Measurements from ENCODE around the gene PIK3R6.
"Not testable (repeated sequence)": the region's sequence is repeated elsewhere in the genome, so short reads cannot be mapped to it uniquely, and the experiment has no call there.

Gene PIK3R6

DNA sequence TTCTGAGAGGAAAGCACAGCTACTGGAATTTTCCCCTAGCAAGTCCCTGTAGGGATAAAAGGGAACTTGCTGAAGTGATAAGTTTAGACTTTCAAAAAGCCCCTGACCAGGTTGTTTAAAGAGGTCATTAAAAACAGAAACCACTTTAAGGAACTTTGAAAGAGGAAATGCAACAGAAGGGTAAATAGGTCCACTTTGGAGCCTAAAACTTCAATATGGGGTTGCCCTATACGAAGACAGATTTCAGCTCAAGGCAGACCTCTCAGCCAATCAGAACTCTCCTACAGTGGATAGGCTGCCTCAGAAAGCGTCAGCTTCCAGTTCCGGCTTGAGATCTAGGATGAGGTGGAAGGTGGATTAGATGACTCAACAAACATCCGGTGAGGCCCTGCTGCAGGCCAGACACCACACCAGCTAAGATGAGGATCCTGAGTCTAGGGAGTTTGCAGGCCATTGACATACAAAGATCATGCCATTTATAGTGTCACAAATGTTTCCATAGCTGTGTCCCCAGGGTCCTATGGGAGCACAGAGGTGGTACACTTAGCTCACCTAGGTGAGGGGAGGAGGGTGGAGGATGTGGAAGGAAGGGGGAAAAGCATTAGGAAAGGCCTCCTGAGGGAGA is 60.4 kb downstream of the PIK3R6 start:
- TF ChIP-seq, protein P1, sequence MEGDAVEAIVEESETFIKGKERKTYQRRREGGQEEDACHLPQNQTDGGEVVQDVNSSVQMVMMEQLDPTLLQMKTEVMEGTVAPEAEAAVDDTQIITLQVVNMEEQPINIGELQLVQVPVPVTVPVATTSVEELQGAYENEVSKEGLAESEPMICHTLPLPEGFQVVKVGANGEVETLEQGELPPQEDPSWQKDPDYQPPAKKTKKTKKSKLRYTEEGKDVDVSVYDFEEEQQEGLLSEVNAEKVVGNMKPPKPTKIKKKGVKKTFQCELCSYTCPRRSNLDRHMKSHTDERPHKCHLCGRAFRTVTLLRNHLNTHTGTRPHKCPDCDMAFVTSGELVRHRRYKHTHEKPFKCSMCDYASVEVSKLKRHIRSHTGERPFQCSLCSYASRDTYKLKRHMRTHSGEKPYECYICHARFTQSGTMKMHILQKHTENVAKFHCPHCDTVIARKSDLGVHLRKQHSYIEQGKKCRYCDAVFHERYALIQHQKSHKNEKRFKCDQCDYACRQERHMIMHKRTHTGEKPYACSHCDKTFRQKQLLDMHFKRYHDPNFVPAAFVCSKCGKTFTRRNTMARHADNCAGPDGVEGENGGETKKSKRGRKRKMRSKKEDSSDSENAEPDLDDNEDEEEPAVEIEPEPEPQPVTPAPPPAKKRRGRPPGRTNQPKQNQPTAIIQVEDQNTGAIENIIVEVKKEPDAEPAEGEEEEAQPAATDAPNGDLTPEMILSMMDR (IDR thresholded peaks at IDR 0.05; ENCODE audit: low read length), result no peak
- TF ChIP-seq EZH2 (IDR thresholded peaks at IDR 0.05; ENCODE audit: borderline replicate concordance, low read length), result no peak
- H2AFZ ChIP-seq (ENCODE audit: low read length), result no peak overlapping the region

DNA sequence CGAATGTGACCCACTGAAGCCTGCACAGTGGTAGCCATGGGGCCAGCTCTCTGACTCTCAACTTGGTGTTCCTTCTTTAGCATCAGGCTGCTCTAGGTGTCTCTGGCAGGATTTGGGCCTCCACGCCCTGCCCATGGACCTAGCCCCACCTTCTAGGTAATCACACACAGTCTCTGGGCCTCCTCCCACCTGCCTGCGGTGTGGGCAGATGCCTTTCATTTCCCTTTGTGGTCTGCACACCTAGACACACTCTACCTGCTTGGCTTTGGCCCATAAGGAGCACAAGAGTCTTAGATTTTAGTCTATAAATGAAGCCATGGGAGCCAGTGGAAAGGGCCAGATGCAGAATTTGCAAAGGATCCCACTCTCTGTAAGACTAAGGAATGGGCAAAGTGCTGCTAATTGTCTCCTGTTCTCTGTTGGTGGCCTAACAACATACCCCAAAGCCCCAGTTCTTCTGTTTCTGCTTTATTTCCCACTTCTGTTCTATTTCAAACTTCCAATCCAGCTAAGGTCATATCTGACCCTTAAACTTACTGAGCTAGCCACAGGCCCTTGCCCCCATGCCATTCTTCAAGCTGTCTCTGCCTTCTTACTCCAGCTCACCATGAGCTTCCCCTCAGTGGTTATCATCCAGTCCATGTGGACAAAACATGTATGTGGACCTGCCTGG is 61.1 kb downstream of the PIK3R6 start:
- no peaks in the 10 kb centered on the region for H3K9me2 ChIP-seq (ENCODE audit: low read depth, low read length)

More for the DNA sequence above, 60.4 kb downstream of the PIK3R6 start:
- no peak overlapping the region for H3K4me2 ChIP-seq (ENCODE audit: low read length)
- no peaks in the 10 kb centered on the region for H3K9me3 ChIP-seq (ENCODE audit: low read length)
- no peak overlapping the region for H3K9ac ChIP-seq (ENCODE audit: low read length)
- H4K20me1 ChIP-seq (ENCODE audit: insufficient read depth, low read length), result no peaks in the 10 kb centered on the region
- H3F3A ChIP-seq (ENCODE audit: insufficient read depth, low read length), result no peaks in the 10 kb centered on the region
- H3K4me3 ChIP-seq (ENCODE audit: low read depth, low read length, poor library complexity, severe bottlenecking), result no peak overlapping the region
- no peaks in the 10 kb centered on the region for H3K79me2 ChIP-seq (ENCODE audit: insufficient read depth, low read length)
- no peaks in the 10 kb centered on the region for H3K9me2 ChIP-seq (ENCODE audit: low read depth, low read length)
- H3K27me3 ChIP-seq (ENCODE audit: insufficient read depth, low read length), result no peaks in the 10 kb centered on the region
- H3K4me1 ChIP-seq (ENCODE audit: insufficient read depth, low read length, severe bottlenecking), result no peaks in the 10 kb centered on the region
- H3K27ac ChIP-seq (ENCODE audit: low read depth, low read length, poor library complexity, severe bottlenecking), result no peak overlapping the region
- no peaks in the 10 kb centered on the region for H3K36me3 ChIP-seq (ENCODE audit: insufficient read depth, low read length)

DNA sequence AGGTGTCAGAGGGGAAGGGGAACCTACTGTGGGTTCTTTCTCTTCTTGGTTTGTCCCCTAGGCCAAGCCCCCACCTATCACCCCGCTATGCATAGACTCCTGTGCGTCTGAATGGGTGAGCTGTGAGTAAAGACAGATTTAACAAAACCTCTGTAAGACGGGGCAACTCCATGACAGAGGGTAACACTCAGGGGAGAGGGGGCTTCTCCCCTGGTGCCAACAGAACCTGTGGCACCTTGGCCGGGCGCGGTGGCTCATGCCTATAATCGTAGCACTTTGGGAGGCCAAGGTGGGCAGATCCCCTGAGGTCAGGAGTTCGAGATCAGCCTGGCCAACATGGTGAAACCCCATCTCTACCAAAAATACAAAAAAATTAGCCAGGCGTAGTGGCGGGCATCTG is 62.1 kb downstream of the PIK3R6 start:
- not testable (repeated sequence) for H3K79me2 ChIP-seq (ENCODE audit: insufficient read depth, low read length); H3K9me2 ChIP-seq (ENCODE audit: low read depth, low read length); H3K4me1 ChIP-seq (ENCODE audit: insufficient read depth, low read length, severe bottlenecking); H3F3A ChIP-seq (ENCODE audit: insufficient read depth, low read length); H3K27me3 ChIP-seq (ENCODE audit: insufficient read depth, low read length); H4K20me1 ChIP-seq (ENCODE audit: insufficient read depth, low read length); H3K9ac ChIP-seq (ENCODE audit: low read length); H3K4me2 ChIP-seq (ENCODE audit: low read length); H3K27ac ChIP-seq (ENCODE audit: low read depth, low read length, poor library complexity, severe bottlenecking); H3K4me3 ChIP-seq (ENCODE audit: low read depth, low read length, poor library complexity, severe bottlenecking); H3K9me3 ChIP-seq (ENCODE audit: low read length); H3K36me3 ChIP-seq (ENCODE audit: insufficient read depth, low read length); H2AFZ ChIP-seq (ENCODE audit: low read length)

More for the DNA sequence above, 61.1 kb downstream of the PIK3R6 start:
- Histone ChIP-seq H4K20me1 (ENCODE audit: insufficient read depth, low read length) (no peaks in the 10 kb centered on the region), H3K4me3 (ENCODE audit: low read depth, low read length, poor library complexity, severe bottlenecking) (no peak overlapping the region), H3F3A (ENCODE audit: insufficient read depth, low read length) (no peaks in the 10 kb centered on the region), H3K36me3 (ENCODE audit: insufficient read depth, low read length) (no peaks in the 10 kb centered on the region), H3K79me2 (ENCODE audit: insufficient read depth, low read length) (no peaks in the 10 kb centered on the region), H2AFZ (ENCODE audit: low read length) (no peak overlapping the region), H3K9me3 (ENCODE audit: low read length) (no peaks in the 10 kb centered on the region), H3K27me3 (ENCODE audit: insufficient read depth, low read length) (no peaks in the 10 kb centered on the region), H3K4me1 (ENCODE audit: insufficient read depth, low read length, severe bottlenecking) (no peaks in the 10 kb centered on the region), H3K4me2 (ENCODE audit: low read length) (no peak overlapping the region), H3K9ac (ENCODE audit: low read length) (no peak overlapping the region), H3K27ac (ENCODE audit: low read depth, low read length, poor library complexity, severe bottlenecking) (no peak overlapping the region)
- TF ChIP-seq EZH2 (IDR thresholded peaks at IDR 0.05; ENCODE audit: borderline replicate concordance, low read length), result no peak
- TF ChIP-seq, protein P1 (IDR thresholded peaks at IDR 0.05; ENCODE audit: low read length), result no peak

Data from OCI-LY1 (cell line).